ENCODE measurements around the gene TYW1.
"Not testable (repeated sequence)": the region's sequence is repeated elsewhere in the genome, so short reads cannot be mapped to it uniquely, and the experiment has no call there.

Gene TYW1

GRCh38 chr7:67209256-67209655, 212.6 kb downstream of the TYW1 start:
- no peak for FAIRE-seq
- TF ChIP-seq, protein P1, sequence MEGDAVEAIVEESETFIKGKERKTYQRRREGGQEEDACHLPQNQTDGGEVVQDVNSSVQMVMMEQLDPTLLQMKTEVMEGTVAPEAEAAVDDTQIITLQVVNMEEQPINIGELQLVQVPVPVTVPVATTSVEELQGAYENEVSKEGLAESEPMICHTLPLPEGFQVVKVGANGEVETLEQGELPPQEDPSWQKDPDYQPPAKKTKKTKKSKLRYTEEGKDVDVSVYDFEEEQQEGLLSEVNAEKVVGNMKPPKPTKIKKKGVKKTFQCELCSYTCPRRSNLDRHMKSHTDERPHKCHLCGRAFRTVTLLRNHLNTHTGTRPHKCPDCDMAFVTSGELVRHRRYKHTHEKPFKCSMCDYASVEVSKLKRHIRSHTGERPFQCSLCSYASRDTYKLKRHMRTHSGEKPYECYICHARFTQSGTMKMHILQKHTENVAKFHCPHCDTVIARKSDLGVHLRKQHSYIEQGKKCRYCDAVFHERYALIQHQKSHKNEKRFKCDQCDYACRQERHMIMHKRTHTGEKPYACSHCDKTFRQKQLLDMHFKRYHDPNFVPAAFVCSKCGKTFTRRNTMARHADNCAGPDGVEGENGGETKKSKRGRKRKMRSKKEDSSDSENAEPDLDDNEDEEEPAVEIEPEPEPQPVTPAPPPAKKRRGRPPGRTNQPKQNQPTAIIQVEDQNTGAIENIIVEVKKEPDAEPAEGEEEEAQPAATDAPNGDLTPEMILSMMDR (IDR thresholded peaks at IDR 0.05; ENCODE audit: insufficient read depth, missing control alignments), result no peak
- no peak for DNase-seq (ENCODE audit: insufficient read length, low spot score)

- TF ChIP-seq, protein P1 (IDR thresholded peaks at IDR 0.05; ENCODE audit: insufficient read depth, missing control alignments), result no peak
- FAIRE-seq, result no peak
- DNase-seq (ENCODE audit: insufficient read length, low spot score), result no peak
These were observed 213.9 kb downstream of the TYW1 start for GRCh38 chr7:67210567-67210966.

DNA sequence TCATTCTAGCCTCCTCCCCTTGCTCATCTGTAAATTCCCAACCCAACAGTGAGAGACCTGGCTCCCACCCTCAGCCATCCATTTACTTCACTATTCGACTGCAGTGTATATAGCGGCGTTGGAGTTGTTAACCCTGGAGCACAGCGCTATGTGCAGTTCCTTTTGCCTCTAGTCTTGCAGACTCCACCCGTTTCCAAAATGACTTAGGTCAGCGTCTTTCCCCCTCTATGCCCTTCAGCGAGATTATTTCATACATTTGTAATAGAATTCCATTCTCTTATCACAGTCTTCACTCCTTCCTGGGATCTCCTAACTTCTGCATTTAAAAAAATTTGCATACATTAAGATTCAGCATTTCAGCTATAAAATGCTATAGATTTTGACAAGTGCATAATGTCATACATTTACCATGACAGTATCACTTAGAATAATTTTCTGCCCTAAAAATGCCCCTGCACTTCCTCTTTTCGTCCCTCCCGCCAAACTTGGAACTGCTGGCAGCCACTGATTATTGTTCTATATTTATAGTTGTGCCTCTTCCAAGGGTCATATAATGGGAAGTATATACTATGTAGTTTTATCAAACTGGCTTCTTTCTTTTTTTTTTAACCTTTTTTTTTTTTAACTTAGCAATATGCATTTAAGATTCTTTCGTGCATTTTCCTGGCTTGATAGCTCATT, 215.2 kb downstream of the TYW1 start:
- not testable (repeated sequence) for FAIRE-seq; DNase-seq (ENCODE audit: insufficient read length, low spot score)

DNA sequence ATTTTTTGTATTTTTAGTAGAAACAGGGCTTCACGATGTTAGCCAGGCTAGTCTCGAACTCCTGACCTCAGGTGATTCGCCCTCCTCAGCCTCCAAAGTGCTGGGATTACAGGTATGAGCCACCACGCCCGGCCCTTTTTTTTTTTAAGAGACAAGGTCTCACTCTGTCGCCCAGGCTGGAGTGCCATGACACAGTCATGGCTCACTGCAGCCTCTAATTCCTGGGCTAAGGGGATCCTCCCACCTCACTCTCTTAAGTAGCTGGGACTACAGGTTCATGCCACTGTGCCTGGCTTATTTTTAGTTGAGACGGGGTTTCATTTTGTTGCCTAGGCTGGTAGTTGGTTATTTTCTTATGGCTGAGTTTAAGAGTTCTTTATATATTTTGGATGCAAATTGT, 216.4 kb downstream of the TYW1 start:
- DNase-seq (ENCODE audit: insufficient read length, low spot score); FAIRE-seq: not testable (repeated sequence)

DNA sequence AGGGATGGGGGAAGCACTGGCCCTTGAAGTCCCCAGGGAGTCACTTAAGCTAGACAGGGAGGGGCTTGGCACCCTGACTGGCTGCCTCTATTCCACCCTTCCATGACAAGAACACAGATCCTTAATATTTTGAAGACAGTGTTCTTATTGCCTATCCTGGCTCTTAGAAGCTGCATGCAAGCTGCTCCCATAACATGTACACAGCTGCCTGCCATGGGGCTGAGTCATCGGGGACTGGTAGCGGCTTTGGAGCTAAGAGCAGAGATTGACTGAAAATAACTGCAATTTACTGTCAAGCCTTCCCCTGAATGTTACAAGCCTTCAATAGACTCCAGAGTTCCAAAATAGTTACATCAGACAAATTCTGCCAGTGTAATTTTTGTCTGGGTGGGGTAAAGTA, 226.9 kb downstream of the TYW1 start:
- FAIRE-seq; DNase-seq (ENCODE audit: insufficient read length, low spot score): not testable (repeated sequence)

DNA sequence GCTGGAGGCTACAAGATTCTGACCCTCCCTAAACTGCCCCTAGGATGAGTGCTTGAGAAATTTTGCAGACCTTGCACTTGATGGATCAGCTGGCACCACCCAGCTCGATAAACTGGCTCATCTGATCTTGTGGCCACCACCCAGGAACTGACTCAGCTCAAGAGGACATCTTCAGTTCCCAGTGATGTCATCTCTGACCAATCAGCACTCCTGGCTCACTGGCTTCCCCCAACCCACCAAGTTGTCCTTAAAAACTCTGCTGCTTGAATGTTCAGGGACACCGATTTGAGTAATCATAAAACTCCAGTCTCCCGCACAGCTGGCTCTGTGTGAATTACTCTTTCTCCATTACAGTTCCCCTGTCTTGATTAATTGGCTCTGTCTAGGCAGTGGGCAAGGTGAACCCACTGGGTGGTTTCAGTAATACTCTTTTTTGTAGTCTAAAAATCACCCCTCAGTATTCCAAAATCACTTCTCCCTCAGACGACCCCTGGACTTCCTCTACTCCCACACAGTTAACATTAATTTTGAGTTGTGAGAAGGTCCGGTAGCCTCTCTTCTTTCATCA, 229.8 kb downstream of the TYW1 start:
- not testable (repeated sequence) for DNase-seq (ENCODE audit: insufficient read length, low spot score); FAIRE-seq

GRCh38 chr7:67226967-67227366, 230.3 kb downstream of the TYW1 start:
- not testable (repeated sequence) for FAIRE-seq; DNase-seq (ENCODE audit: insufficient read length, low spot score)

DNA sequence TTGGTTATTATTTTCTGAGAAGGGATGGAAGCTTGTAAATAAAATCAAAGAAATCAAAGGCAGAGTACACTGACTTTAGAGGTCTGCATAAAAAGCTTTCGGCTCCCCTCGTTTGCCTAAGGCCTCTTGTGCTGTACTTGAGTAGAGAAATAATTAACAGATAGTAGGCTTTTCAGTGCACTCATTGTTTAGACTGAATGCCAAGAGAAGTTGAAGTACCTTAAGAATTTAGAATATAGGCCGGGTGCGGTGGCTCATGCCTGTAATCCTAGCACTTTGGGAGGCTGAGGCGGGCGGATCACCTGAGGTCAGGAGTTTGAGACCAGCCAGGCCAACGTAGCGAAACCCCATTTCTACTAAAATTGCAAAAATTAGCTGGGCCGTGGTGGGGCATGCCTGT, 232.4 kb downstream of the TYW1 start:
- DNase-seq (ENCODE audit: insufficient read length, low spot score); FAIRE-seq: not testable (repeated sequence)

- not testable (repeated sequence) for FAIRE-seq; DNase-seq (ENCODE audit: insufficient read length, low spot score)
These were observed 233.4 kb downstream of the TYW1 start for GRCh38 chr7:67230029-67230428.

GRCh38 chr7:67233506-67233905, 236.9 kb downstream of the TYW1 start:
- not testable (repeated sequence) for FAIRE-seq; DNase-seq (ENCODE audit: insufficient read length, low spot score)

DNA sequence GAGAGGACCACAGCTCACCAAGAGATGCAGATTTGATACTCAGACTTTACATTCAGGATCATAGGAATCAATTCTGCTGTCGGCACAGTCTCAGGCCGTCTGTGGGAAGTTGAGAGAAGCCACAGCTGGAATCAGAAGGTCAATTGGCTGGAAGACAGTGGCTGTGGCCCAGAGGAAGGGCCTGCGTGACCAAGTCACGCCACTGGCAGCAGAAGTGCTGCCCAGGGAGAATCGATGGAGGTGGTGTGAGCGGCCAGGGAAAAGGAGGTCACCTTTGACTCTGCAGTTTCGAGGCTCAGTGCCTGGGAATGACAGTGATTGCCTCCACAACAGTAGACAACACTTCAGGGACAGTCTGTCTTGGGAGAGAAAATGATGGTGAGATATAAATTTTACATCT, 239.6 kb downstream of the TYW1 start:
- FAIRE-seq; DNase-seq (ENCODE audit: insufficient read length, low spot score): not testable (repeated sequence)

- not testable (repeated sequence) for DNase-seq (ENCODE audit: insufficient read length, low spot score); FAIRE-seq
These were observed 246.2 kb downstream of the TYW1 start for GRCh38 chr7:67242871-67243270.

DNA sequence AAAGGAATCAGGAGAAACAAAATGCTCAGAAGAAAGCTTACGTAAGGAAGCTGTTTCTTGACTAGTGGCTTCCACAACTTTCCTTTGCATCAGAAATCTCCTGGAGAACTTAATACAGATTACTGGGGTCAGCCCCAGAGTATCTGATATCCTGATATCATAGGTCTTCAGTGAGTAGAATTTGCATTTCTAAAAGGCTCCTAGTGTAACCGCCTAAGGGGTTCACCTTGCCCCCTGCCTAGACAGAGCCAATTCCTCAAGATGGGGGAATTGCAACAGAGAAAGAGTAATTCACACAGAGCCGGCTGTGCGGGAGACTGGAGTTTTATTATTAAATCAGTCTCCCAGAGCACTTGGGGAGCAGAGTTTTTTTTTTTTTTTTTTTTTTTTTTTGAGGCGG, 251.7 kb downstream of the TYW1 start:
- FAIRE-seq, result not testable (repeated sequence)

More for the DNA sequence above, 251.7 kb downstream of the TYW1 start:
- not testable (repeated sequence) for DNase-seq (ENCODE audit: insufficient read length, low spot score)
